Testis (tissue), 3 donors: ENCODE data around the gene DSG3. TPM values are rescaled to one million over a fixed set of nuclear protein-coding genes. Genes with fewer than 3 reads are reported as not detected.

Source experiments
- DNase-seq: peaks from one replicate; pipeline ENCODE4 v3.0.0-alpha.2; 2019
- H3K27ac ChIP-seq, 2 donors: fragments of 200-600 bp; sonication (generic); one replicate each; pipeline ENCODE4 v1.5.1; 2019
- H3K27me3 ChIP-seq: fragments of 200-600 bp; sonication (generic); one replicate; pipeline ENCODE4 v1.5.1; 2019
- H3K36me3 ChIP-seq: fragments of 200-600 bp; sonication (generic); one replicate; pipeline ENCODE4 v1.5.1; 2017; ENCODE audit warnings: low read depth; ENCODE audit errors: missing control alignments
- H3K4me1 ChIP-seq: fragments of 200-600 bp; sonication (generic); one replicate; pipeline ENCODE4 v1.5.1; 2019
- H3K4me3 ChIP-seq, 2 donors: fragments of 200-600 bp; sonication (generic); one replicate each; pipeline ENCODE4 v1.5.1; 2017 to 2019
- H3K9me3 ChIP-seq: fragments of 200-600 bp; sonication (generic); one replicate; pipeline ENCODE4 v1.5.1; 2017
- POLR2A ChIP-seq: fragments of 450-650 bp; IDR thresholded peaks from one replicate; pipeline ENCODE4 v1.6.1; 2017; ENCODE audit warnings: antibody characterized with exemption, mild to moderate bottlenecking, moderate library complexity
- WGBS, 2 donors: methylation state at CpG; one replicate each; pipeline ENCODE4 v1.1.5; 2018; 5-methylcytosine and 5-hydroxymethylcytosine counted together
- intact Hi-C: fragments of 100-400 bp; cut with DNase I; formaldehyde crosslinking; loops from one replicate; pipeline ENCODE4 v1.15.1; 2023; ENCODE audit warnings: low total_unique reads
- polyA plus RNA-seq: library from polyadenylated mRNA; stranded (reverse); fragments of 350-450 nt; fragmentation: Illumina TruSeq; extraction: RNeasy Lipid Tissue Mini Kit (QIAGEN cat#74804); gene quantifications from one replicate; pipeline ENCODE4 v1.2.3, GENCODE V29; 2014; ENCODE audit warnings: low read depth, low replicate concordance; ENCODE audit not compliant: insufficient read depth
- total RNA-seq, 2 donors: library from RNA; depleted of rRNA; stranded (reverse); fragments of >200 nt; gene quantifications; one replicate each; pipeline ENCODE4 v1.2.3, GENCODE V29; 2016
- TF ChIP-seq, protein P1 (sequence below), 3 experiments: fragments of 450-650 bp in 2 of 3; fragments of 200-600 bp in 1 of 3; sonication (generic) in 1 of 3; IDR thresholded peaks; one replicate each; pipeline ENCODE4 v1.5.1; 2016 to 2019; ENCODE audit warnings: antibody characterized with exemption in 3 of 3, mild to moderate bottlenecking in 2 of 3, moderate library complexity in 1 of 3

DSG3 gene
- total and polyA plus RNA-seq, 3 donors from 2014 or later: 0.16 to 0.19 (median 0.16) TPM

DNA sequence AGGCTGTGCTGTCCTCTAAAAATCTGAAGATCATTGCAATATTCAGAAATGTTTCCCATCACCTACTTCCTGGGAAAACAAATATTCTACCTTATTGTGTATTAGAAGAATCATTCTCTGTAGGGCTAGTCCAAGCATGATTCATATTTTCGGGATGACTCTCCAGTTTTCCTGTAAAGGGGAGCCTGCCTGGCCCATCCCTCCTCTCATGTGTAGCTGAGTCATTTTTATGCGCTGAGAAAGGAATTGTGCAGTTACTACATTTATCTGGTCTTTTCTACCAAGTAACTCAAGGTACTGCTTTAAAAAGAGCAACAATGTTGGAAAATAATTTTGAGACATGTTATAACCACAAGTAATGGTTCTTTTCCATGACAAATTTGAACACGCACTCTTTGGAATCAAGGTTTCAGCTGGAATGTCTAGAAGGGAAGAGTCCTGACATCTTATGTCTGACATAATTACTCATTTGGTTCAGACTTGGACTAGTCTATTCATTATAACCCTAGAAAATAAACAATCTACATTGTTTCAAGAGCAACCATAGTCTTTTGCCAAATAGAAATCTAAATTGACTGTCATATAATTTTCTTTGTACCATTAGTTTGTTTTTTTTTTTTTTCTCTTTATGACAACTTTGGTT is 6.6 kb downstream of the DSG3 start:
- WGBS, 2 donors: 82 to 96% methylated on average over 3 of the region's 3 CpGs

DNA sequence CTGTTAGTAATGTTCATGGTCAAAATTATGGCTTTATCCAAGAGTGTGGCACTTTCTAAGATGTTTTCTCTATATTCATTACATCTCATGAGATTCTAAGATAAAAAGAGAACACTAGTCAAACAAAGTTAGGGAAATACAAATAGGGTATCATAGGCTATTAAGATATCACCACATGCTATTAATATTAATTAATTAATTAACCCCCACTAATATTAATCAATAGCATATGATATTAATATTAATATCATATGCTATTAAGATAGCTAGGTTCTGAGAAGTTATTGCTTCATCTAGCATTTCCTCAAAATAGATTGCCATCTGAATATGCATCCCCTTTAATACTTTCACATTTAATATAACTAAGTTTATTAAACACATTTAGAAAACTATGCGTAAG is 22.1 kb downstream of the DSG3 start:
- Histone ChIP-seq H3K4me3 (no peak overlapping the region), H3K27me3 (no peaks in the 10 kb centered on the region), H3K4me1 (no peaks in the 10 kb centered on the region), H3K36me3 (no peaks in the 10 kb centered on the region), H3K9me3 (no peaks in the 10 kb centered on the region), H3K27ac (no peak overlapping the region)
- no peak for TF ChIP-seq POLR2A
- TF ChIP-seq, protein P1, sequence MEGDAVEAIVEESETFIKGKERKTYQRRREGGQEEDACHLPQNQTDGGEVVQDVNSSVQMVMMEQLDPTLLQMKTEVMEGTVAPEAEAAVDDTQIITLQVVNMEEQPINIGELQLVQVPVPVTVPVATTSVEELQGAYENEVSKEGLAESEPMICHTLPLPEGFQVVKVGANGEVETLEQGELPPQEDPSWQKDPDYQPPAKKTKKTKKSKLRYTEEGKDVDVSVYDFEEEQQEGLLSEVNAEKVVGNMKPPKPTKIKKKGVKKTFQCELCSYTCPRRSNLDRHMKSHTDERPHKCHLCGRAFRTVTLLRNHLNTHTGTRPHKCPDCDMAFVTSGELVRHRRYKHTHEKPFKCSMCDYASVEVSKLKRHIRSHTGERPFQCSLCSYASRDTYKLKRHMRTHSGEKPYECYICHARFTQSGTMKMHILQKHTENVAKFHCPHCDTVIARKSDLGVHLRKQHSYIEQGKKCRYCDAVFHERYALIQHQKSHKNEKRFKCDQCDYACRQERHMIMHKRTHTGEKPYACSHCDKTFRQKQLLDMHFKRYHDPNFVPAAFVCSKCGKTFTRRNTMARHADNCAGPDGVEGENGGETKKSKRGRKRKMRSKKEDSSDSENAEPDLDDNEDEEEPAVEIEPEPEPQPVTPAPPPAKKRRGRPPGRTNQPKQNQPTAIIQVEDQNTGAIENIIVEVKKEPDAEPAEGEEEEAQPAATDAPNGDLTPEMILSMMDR (IDR thresholded peaks at IDR 0.05): no peak
- no peak for DNase-seq
- 98% methylated on average over 1 of the region's 1 CpG for WGBS, 2 donors
- intact Hi-C loops: no loop called here

More for the DNA sequence above, 6.6 kb downstream of the DSG3 start:
- Histone ChIP-seq H3K27me3 (no peaks in the 10 kb centered on the region), H3K36me3 (no peaks in the 10 kb centered on the region), H3K27ac (no peak overlapping the region), H3K4me3 (no peak overlapping the region), H3K9me3 (no peaks in the 10 kb centered on the region), H3K4me1 (no peaks in the 10 kb centered on the region)
- TF ChIP-seq, protein P1 (IDR thresholded peaks at IDR 0.05): no peak
- TF ChIP-seq POLR2A: no peak
- intact Hi-C loops: no loop called here
- DNase-seq: no peak

DNA sequence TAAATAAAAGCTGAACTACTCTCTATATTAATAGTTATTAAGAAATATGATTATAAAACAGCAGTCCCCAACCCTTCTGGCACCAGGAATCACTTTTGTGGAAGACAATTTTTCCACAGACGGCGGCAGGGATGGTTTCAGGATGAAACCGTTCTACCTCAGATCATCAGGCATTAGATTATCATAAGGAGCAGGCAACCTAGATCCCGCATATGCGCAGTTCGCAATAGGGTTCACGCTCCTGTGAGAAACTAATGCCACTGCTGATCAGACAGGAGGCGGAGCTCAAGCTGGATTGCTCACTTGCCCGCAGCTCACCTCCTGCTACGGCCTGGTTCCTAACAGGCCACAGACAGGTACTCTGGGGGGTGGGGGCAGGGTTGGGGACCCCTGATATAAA is 31.1 kb downstream of the DSG3 start:
- DNase-seq: no peak
- Histone ChIP-seq H3K27ac (no peak overlapping the region), H3K4me3 (no peak overlapping the region), H3K4me1 (no peaks in the 10 kb centered on the region), H3K36me3 (no peaks in the 10 kb centered on the region), H3K27me3 (no peaks in the 10 kb centered on the region), H3K9me3 (no peaks in the 10 kb centered on the region)
- TF ChIP-seq, protein P1 (IDR thresholded peaks at IDR 0.05): no peak
- TF ChIP-seq POLR2A: no peak
- intact Hi-C loops: no loop called here
- WGBS, 2 donors: 96% methylated on average over 10 of the region's 10 CpGs

DNA sequence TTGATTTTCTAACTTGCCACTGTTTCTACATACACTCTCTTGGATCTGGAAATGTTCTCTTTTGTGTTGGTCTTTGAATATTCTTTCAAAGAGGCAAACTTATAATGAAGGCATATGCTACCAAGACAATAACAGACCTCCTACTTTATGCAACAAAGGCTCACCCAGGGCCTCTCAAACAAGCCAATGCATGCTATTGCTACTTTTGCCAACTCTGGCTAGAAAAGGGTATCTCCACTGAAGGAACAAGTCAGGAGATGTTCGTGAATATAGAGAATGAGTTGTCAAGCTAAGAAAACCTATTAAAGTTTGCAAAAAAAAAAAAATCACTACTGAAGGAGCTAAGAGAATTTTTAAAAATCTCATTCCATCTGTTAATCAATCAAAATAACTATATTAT is 34.5 kb downstream of the DSG3 start:
- H3K4me3 ChIP-seq: no peak overlapping the region
- H3K36me3 ChIP-seq: no peaks in the 10 kb centered on the region
- no peaks in the 10 kb centered on the region for H3K9me3 ChIP-seq
- no peak for DNase-seq
- no peaks in the 10 kb centered on the region for H3K27me3 ChIP-seq
- intact Hi-C loops: no loop called here
- no peak overlapping the region for H3K27ac ChIP-seq
- H3K4me1 ChIP-seq: no peaks in the 10 kb centered on the region
- TF ChIP-seq, protein P1 (IDR thresholded peaks at IDR 0.05): no peak
- TF ChIP-seq POLR2A: no peak
- WGBS, 2 donors: 79 to 85% methylated on average over 1 of the region's 1 CpG

DNA sequence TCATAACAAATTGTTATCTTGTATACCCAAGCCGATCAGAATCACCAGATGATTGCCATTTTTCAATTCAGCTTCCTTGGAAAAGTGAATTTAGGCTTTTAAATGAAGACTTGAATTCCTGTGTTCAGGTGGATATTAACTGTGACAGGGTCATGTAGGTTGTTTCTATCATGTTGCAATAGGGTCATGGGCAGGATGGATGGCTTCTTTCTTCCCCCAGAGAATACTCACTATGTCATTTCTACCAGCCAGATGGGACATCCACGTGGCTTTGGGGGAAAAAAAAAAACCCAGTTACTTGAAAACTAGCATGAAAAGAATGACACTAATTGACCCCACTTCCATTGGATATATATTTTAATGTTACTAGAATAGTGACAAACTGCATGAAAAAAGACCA is 35.9 kb downstream of the DSG3 start:
- Histone ChIP-seq H3K27me3 (no peaks in the 10 kb centered on the region), H3K4me1 (no peaks in the 10 kb centered on the region), H3K36me3 (no peaks in the 10 kb centered on the region), H3K27ac (no peak overlapping the region), H3K9me3 (no peaks in the 10 kb centered on the region), H3K4me3 (no peak overlapping the region)
- intact Hi-C loops: no loop called here
- DNase-seq: no peak
- TF ChIP-seq, protein P1 (IDR thresholded peaks at IDR 0.05): no peak
- TF ChIP-seq POLR2A: no peak
- WGBS, 2 donors: 84 to 88% methylated on average over 2 of the region's 2 CpGs
